Ovary (tissue), 3 donors: ENCODE results near the gene DDTL.

Source experiments
- CTCF ChIP-seq, 3 donors: fragments of 450-650 bp in 2 of 3; fragments of 200-600 bp in 1 of 3; IDR thresholded peaks; one replicate each; pipeline versions ENCODE4 v1.5.1 to v1.8.0; 2016 to 2022; ENCODE audit warnings: antibody characterized with exemption in 3 of 3, mild to moderate bottlenecking in 1 of 3
- EP300 ChIP-seq: sonication (generic); formaldehyde crosslinking; IDR thresholded peaks from one replicate; pipeline ENCODE4 v1.6.1; 2017; ENCODE audit warnings: antibody characterized with exemption
- POLR2A ChIP-seq: fragments of 450-650 bp; IDR thresholded peaks from one replicate; pipeline ENCODE4 v1.6.1; 2017; ENCODE audit warnings: antibody characterized with exemption, mild to moderate bottlenecking, moderate library complexity
- donor health status: DM: no; HTN: no; CAD: no.

GRCh38 chr22:23922921-23923320, 43.8 kb upstream of the DDTL start:
- TF ChIP-seq CTCF (IDR thresholded peaks at IDR 0.05) = no peak
- no peak for TF ChIP-seq POLR2A
- TF ChIP-seq EP300 = no peak
